ENCODE results near the gene AEN.

GRCh38 chr15:88681610-88682221, 60.6 kb downstream of the AEN start:
- no peak for TF ChIP-seq POLR2A (IDR thresholded peaks at IDR 0.05)
- TF ChIP-seq, protein P1, sequence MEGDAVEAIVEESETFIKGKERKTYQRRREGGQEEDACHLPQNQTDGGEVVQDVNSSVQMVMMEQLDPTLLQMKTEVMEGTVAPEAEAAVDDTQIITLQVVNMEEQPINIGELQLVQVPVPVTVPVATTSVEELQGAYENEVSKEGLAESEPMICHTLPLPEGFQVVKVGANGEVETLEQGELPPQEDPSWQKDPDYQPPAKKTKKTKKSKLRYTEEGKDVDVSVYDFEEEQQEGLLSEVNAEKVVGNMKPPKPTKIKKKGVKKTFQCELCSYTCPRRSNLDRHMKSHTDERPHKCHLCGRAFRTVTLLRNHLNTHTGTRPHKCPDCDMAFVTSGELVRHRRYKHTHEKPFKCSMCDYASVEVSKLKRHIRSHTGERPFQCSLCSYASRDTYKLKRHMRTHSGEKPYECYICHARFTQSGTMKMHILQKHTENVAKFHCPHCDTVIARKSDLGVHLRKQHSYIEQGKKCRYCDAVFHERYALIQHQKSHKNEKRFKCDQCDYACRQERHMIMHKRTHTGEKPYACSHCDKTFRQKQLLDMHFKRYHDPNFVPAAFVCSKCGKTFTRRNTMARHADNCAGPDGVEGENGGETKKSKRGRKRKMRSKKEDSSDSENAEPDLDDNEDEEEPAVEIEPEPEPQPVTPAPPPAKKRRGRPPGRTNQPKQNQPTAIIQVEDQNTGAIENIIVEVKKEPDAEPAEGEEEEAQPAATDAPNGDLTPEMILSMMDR (IDR thresholded peaks at IDR 0.05): no peak
